ENCODE measurements around the gene ZFAND2A. TPM values are rescaled to one million over a fixed set of nuclear protein-coding genes. Genes with fewer than 3 reads are reported as not detected.
"Not testable (repeated sequence)": the region's sequence is repeated elsewhere in the genome, so short reads cannot be mapped to it uniquely, and the experiment has no call there.

ZFAND2A gene
- total RNA-seq, 1 experiment from 2014 or later, result 19.1 TPM

DNA sequence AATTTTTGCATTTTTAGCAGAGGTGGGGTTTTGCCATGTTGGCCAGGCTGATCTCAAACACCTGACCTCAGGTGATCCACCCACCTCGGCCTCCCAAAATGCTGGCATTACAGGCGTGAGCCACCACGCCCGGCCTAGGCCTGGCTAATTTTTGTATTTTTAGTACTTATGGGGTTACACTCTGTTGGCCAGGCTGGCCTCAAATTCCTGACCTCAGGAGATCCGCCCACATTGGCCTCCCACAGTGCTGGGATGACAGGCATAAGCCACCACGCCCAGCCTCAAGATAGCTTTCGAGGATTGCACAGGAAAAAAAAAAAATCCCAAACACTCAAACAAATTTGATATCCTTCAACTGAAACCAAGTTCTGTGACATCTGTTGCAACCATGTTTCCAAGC, 45.7 kb upstream of the ZFAND2A start:
- H3K4me2 ChIP-seq (ENCODE audit: low read length); ATAC-seq; BruUV-seq (replicated peaks); H3K9me2 ChIP-seq (ENCODE audit: insufficient read depth); H3K4me3 ChIP-seq (replicated peaks in 1 of 2; ENCODE audit: low read depth in 1 of 2, low read length in 2 of 2); CTCF ChIA-PET; DNase-seq (ENCODE audit: low read depth, low spot score); POLR2A ChIA-PET; H3K9ac ChIP-seq (ENCODE audit: low read length); H3K79me2 ChIP-seq (ENCODE audit: insufficient read depth, low read length); H3K36me3 ChIP-seq (ENCODE audit: control insufficient read depth in 1 of 2, insufficient read depth in 2 of 2, low read length in 2 of 2); H3K9me3 ChIP-seq (ENCODE audit: control insufficient read depth in 1 of 2, insufficient read depth in 1 of 2, low read depth in 1 of 2, low read length in 2 of 2); H2AFZ ChIP-seq (ENCODE audit: low read depth, low read length, poor library complexity, severe bottlenecking); H3K27me3 ChIP-seq (ENCODE audit: insufficient read depth, low read length); intact Hi-C loops (cut with micrococcal nuclease); H4K20me1 ChIP-seq (ENCODE audit: insufficient read depth); H3K4me1 ChIP-seq (ENCODE audit: control insufficient read depth in 1 of 2, insufficient read depth in 2 of 2, low read length in 2 of 2); H3K27ac ChIP-seq (ENCODE audit: low read depth, low read length); RAD21 ChIA-PET (ENCODE audit: low non-redundant PET in 1 of 2, low total read pairs in 2 of 2, uncharacterized antibody in 2 of 2, unreplicated experiment in 2 of 2): not testable (repeated sequence)

DNA sequence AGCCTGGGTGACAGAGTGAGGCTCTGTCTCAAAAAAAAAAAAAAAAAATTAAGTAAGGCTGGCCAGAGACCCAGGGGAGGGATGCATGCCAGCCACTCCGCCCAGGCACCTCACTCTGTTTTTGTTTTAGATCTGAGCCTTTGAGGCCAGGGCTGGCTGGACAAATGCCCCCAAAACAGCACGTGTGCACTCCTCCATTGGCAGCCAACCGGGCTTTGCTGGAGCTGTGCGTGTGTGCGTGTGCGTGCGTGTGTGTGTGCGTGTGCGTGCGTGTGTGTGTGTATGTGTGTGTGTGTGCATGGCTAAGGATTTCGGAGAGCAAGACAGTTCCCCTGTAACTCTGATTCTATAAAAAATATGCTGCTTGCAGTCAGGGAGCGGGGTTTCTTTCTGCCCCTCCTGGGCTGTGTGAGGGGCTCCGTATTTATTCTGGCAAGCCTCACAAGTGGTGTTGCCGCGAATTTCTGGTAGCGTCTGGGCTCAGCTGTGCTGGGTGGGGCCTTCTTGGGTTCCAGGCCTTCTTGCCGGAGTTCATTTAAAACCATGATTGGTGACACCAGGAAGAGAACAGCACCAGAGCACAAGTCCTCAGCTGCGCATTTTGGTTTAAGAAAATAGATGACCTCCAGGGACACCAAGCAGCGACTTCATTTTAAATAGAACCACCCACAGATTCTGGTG, 44.6 kb upstream of the ZFAND2A start:
- no peak overlapping the region for H3K4me2 ChIP-seq (ENCODE audit: low read length)
- H3K36me3 ChIP-seq (ENCODE audit: control insufficient read depth in 1 of 2, insufficient read depth in 2 of 2, low read length in 2 of 2), result no peaks in the 10 kb centered on the region
- H3K9me3 ChIP-seq (ENCODE audit: control insufficient read depth in 1 of 2, insufficient read depth in 1 of 2, low read depth in 1 of 2, low read length in 2 of 2), result no peaks in the 10 kb centered on the region
- ChIA-PET RAD21 (ENCODE audit: low non-redundant PET in 1 of 2, low total read pairs in 2 of 2, uncharacterized antibody in 2 of 2, unreplicated experiment in 2 of 2) (no interaction called here), CTCF (no interaction called here), POLR2A (no interaction called here)
- H3K4me3 ChIP-seq (replicated peaks in 1 of 2; ENCODE audit: low read depth in 1 of 2, low read length in 2 of 2), result no peak overlapping the region
- no peak overlapping the region for H3K27ac ChIP-seq (ENCODE audit: low read depth, low read length)
- peaks cover 2 to 6% of the 10 kb centered on the region in 2 experiments; a peak in 3 of 4 replicates for H3K4me1 ChIP-seq (ENCODE audit: control insufficient read depth in 1 of 2, insufficient read depth in 2 of 2, low read length in 2 of 2)
- no peaks in the 10 kb centered on the region for H3K79me2 ChIP-seq (ENCODE audit: insufficient read depth, low read length)
- TF ChIP-seq, protein P1, sequence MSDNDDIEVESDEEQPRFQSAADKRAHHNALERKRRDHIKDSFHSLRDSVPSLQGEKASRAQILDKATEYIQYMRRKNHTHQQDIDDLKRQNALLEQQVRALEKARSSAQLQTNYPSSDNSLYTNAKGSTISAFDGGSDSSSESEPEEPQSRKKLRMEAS (IDR thresholded peaks at IDR 0.05), result no peak
- TF ChIP-seq SRF (IDR thresholded peaks at IDR 0.05; ENCODE audit: low read depth), result no peak
- no peak for TF ChIP-seq RAD21 (IDR thresholded peaks at IDR 0.05; ENCODE audit: low read depth)
- no peak for TF ChIP-seq POLR2A (IDR thresholded peaks at IDR 0.05; ENCODE audit: borderline replicate concordance, extremely low read depth, insufficient read depth, insufficient read length)
- no peak for TF ChIP-seq EZH2 (IDR thresholded peaks at IDR 0.05)
- TF ChIP-seq YY1 (IDR thresholded peaks at IDR 0.05; ENCODE audit: extremely low read depth, insufficient replicate concordance, low read depth, low read length), result no peak
- TF ChIP-seq EGR1 (IDR thresholded peaks at IDR 0.05; ENCODE audit: low read depth), result no peak
- no peak for TF ChIP-seq FOSL1 (IDR thresholded peaks at IDR 0.05; ENCODE audit: low read depth)
- no peak for TF ChIP-seq ELF1 (IDR thresholded peaks at IDR 0.05; ENCODE audit: borderline replicate concordance, low read depth)
- no peak for TF ChIP-seq CBX3 (IDR thresholded peaks at IDR 0.05; ENCODE audit: low read depth)
- TF ChIP-seq ZFX (IDR thresholded peaks at IDR 0.05), result no peak
- TF ChIP-seq TCF7L2 (IDR thresholded peaks at IDR 0.05; ENCODE audit: borderline replicate concordance, extremely low read depth, insufficient read depth, insufficient read length), result no peak
- no peak for ATAC-seq
- H4K20me1 ChIP-seq (ENCODE audit: insufficient read depth), result no peaks in the 10 kb centered on the region
- H3K9me2 ChIP-seq (ENCODE audit: insufficient read depth), result no peaks in the 10 kb centered on the region
- no peaks in the 10 kb centered on the region for H3K27me3 ChIP-seq (ENCODE audit: insufficient read depth, low read length)
- DNase-seq (ENCODE audit: low read depth, low spot score), result no peak
- intact Hi-C loops (cut with micrococcal nuclease), result no loop called here
- BruUV-seq (replicated peaks), result no TSS peak
- H2AFZ ChIP-seq (ENCODE audit: low read depth, low read length, poor library complexity, severe bottlenecking), result no peak overlapping the region
- no peak overlapping the region for H3K9ac ChIP-seq (ENCODE audit: low read length)

DNA sequence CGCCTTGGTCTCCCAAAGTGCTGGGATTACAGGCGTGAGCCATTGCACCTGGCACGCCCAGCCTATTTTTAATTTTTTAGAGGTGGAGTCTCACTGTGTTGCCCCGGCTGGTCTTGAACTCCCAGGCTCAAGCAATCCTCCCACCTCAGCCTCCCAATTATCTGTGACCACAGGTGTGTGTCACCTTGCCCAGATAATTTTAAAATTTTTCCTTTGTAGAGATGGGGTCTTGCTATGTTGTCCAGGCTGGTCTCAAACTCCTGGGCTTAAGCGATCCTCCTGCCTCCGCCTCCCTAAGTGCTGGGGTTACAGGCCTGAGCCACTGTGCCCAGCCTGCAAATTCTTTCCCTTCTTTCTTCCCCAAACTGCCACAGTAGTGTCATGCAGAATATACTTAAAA, 42.9 kb upstream of the ZFAND2A start:
- H3K9ac ChIP-seq (ENCODE audit: low read length); H3K4me2 ChIP-seq (ENCODE audit: low read length); H3K9me2 ChIP-seq (ENCODE audit: insufficient read depth); CTCF ChIA-PET; intact Hi-C loops (cut with micrococcal nuclease); H3K36me3 ChIP-seq (ENCODE audit: control insufficient read depth in 1 of 2, insufficient read depth in 2 of 2, low read length in 2 of 2); H3K27me3 ChIP-seq (ENCODE audit: insufficient read depth, low read length); H3K79me2 ChIP-seq (ENCODE audit: insufficient read depth, low read length); ATAC-seq; BruUV-seq (replicated peaks); RAD21 ChIA-PET (ENCODE audit: low non-redundant PET in 1 of 2, low total read pairs in 2 of 2, uncharacterized antibody in 2 of 2, unreplicated experiment in 2 of 2); H2AFZ ChIP-seq (ENCODE audit: low read depth, low read length, poor library complexity, severe bottlenecking); H3K4me3 ChIP-seq (replicated peaks in 1 of 2; ENCODE audit: low read depth in 1 of 2, low read length in 2 of 2); H4K20me1 ChIP-seq (ENCODE audit: insufficient read depth); DNase-seq (ENCODE audit: low read depth, low spot score); H3K9me3 ChIP-seq (ENCODE audit: control insufficient read depth in 1 of 2, insufficient read depth in 1 of 2, low read depth in 1 of 2, low read length in 2 of 2); POLR2A ChIA-PET; H3K27ac ChIP-seq (ENCODE audit: low read depth, low read length): not testable (repeated sequence)
- H3K4me1 ChIP-seq (ENCODE audit: control insufficient read depth in 1 of 2, insufficient read depth in 2 of 2, low read length in 2 of 2), result peaks cover 6 to 17% of the 10 kb centered on the region in 2 experiments; a peak in 3 of 4 replicates

Measured in HCT116 (cell line).